Measurements from ENCODE around the gene ZNF629.
A peak's percentile ranks its signal among the peaks of the same experiment; 100 is the strongest.

ZNF629 gene

GRCh38 chr16:30785126-30786106 is 1.6 kb downstream of the ZNF629 start:
- DNase-seq, result no peak

GRCh38 chr16:30784215-30784614 is 2.8 kb downstream of the ZNF629 start:
- DNase-seq, result no peak

GRCh38 chr16:30783280-30784109 is 3.5 kb downstream of the ZNF629 start:
- no peak for DNase-seq

GRCh38 chr16:30782486-30783279 is 4.3 kb downstream of the ZNF629 start:
- DNase-seq, result no peak

GRCh38 chr16:30780549-30780948 is 6.5 kb downstream of the ZNF629 start:
- DNase-seq, result no peak

GRCh38 chr16:30780021-30780420 is 7.0 kb downstream of the ZNF629 start:
- DNase-seq, result no peak

GRCh38 chr16:30779596-30779995 is 7.4 kb downstream of the ZNF629 start:
- no peak for DNase-seq

GRCh38 chr16:30778549-30779244 is 8.3 kb downstream of the ZNF629 start:
- no peak for DNase-seq

- no peak for DNase-seq
Observed at GRCh38 chr16:30777591-30778297, 9.3 kb downstream of the ZNF629 start.

- DNase-seq, result peak; percentile 60
Observed at GRCh38 chr16:30775392-30776188, 11.4 kb downstream of the ZNF629 start.

- no peak for DNase-seq
Observed at GRCh38 chr16:30775131-30775391, 11.9 kb downstream of the ZNF629 start.

GRCh38 chr16:30774367-30775130 is 12.5 kb downstream of the ZNF629 start:
- DNase-seq, result no peak

GRCh38 chr16:30773826-30774225 is 13.2 kb downstream of the ZNF629 start:
- DNase-seq, result no peak

GRCh38 chr16:30771726-30772125 is 15.3 kb downstream of the ZNF629 start:
- DNase-seq, result no peak

- DNase-seq, result no peak
Observed at GRCh38 chr16:30769379-30770089, 17.5 kb downstream of the ZNF629 start.

GRCh38 chr16:30768583-30769181 is 18.3 kb downstream of the ZNF629 start:
- no peak for DNase-seq

- DNase-seq, result no peak
Observed at GRCh38 chr16:30767767-30768465, 19.1 kb downstream of the ZNF629 start.

- no peak for DNase-seq
Observed at GRCh38 chr16:30766933-30767284, 20.1 kb downstream of the ZNF629 start.
